ENCODE results near the gene QPRT. TPM values are rescaled to one million over a fixed set of nuclear protein-coding genes. Genes with fewer than 3 reads are reported as not detected.

The QPRT gene
- total RNA-seq, 1 donor from 2014 or later = 0.60 TPM

Other genes starting within 250 kb of the QPRT start
- gene BOLA2, start 224.8 kb upstream of the QPRT start, total RNA-seq = 6.1 TPM
- 24.3 TPM for gene SLX1B, start 224.6 kb upstream of the QPRT start, total RNA-seq
- 2.2 TPM for gene SULT1A4, start 219.3 kb upstream of the QPRT start, total RNA-seq
- 18.8 TPM for gene NPIPB12, start 172.8 kb upstream of the QPRT start, total RNA-seq
- 0.60 TPM for gene SPN, start 15.9 kb upstream of the QPRT start, total RNA-seq
- gene C16orf54, start 66.8 kb downstream of the QPRT start, total RNA-seq = 0.36 TPM
- not detected for gene ZG16, start 99.1 kb downstream of the QPRT start, total RNA-seq
- 28.7 TPM for gene KIF22, start 111.6 kb downstream of the QPRT start, total RNA-seq
- 169 TPM for gene MAZ, start 127.3 kb downstream of the QPRT start, total RNA-seq
- gene PRRT2, start 133.0 kb downstream of the QPRT start, total RNA-seq = not detected
- 13.4 TPM for gene PAGR1, start 137.0 kb downstream of the QPRT start, total RNA-seq
- 67.9 TPM for gene MVP, start 141.3 kb downstream of the QPRT start, total RNA-seq
- gene CDIPT, start 184.0 kb downstream of the QPRT start, total RNA-seq = 36.9 TPM
- 2.9 TPM for gene SEZ6L2, start 220.4 kb downstream of the QPRT start, total RNA-seq
- gene ASPHD1, start 221.3 kb downstream of the QPRT start, total RNA-seq = 1.00 TPM
- gene KCTD13, start 247.0 kb downstream of the QPRT start, total RNA-seq = 11.1 TPM